Suppressor macrophage treated with lipopolysaccharide for 4 hours (primary cell): ENCODE measurements around the gene KIF26A.

Experiments used
- DNase-seq: peaks from one replicate; pipeline ENCODE4 v3.0.0-alpha.2; 2020

Gene KIF26A

GRCh38 chr14:104161602-104162367 lies 23.4 kb downstream of the KIF26A start:
- no peak for DNase-seq

- DNase-seq = no peak
Observed at GRCh38 chr14:104162495-104162894, 24.1 kb downstream of the KIF26A start.

GRCh38 chr14:104163541-104163940 lies 25.2 kb downstream of the KIF26A start:
- no peak for DNase-seq

GRCh38 chr14:104164041-104164440 lies 25.7 kb downstream of the KIF26A start:
- DNase-seq = no peak

GRCh38 chr14:104164512-104164911 lies 26.1 kb downstream of the KIF26A start:
- no peak for DNase-seq

GRCh38 chr14:104166698-104167097 lies 28.3 kb downstream of the KIF26A start:
- DNase-seq = no peak

GRCh38 chr14:104168603-104169002 lies 30.2 kb downstream of the KIF26A start:
- no peak for DNase-seq

GRCh38 chr14:104169005-104169698 lies 30.8 kb downstream of the KIF26A start:
- DNase-seq = no peak

- no peak for DNase-seq
Observed at GRCh38 chr14:104169699-104170479, 31.5 kb downstream of the KIF26A start.

- DNase-seq = no peak
Observed at GRCh38 chr14:104171029-104171697, 32.8 kb downstream of the KIF26A start.

GRCh38 chr14:104171895-104172294 lies 33.5 kb downstream of the KIF26A start:
- DNase-seq = no peak

GRCh38 chr14:104172349-104172748 lies 34.0 kb downstream of the KIF26A start:
- DNase-seq = no peak

- DNase-seq = no peak
Observed at GRCh38 chr14:104172880-104173279, 34.5 kb downstream of the KIF26A start.

- DNase-seq = no peak
Observed at GRCh38 chr14:104174051-104174450, 35.7 kb downstream of the KIF26A start.

- DNase-seq = no peak
Observed at GRCh38 chr14:104175041-104175440, 36.7 kb downstream of the KIF26A start.

GRCh38 chr14:104175811-104176210 lies 37.4 kb downstream of the KIF26A start:
- DNase-seq = no peak

GRCh38 chr14:104176611-104177010 lies 38.2 kb downstream of the KIF26A start:
- DNase-seq = no peak

GRCh38 chr14:104177411-104177810 lies 39.0 kb downstream of the KIF26A start:
- DNase-seq = no peak

- DNase-seq = no peak
Observed at GRCh38 chr14:104178279-104178678, 39.9 kb downstream of the KIF26A start.

GRCh38 chr14:104179126-104179525 lies 40.7 kb downstream of the KIF26A start:
- no peak for DNase-seq

- no peak for DNase-seq
Observed at GRCh38 chr14:104179564-104180129, 41.3 kb downstream of the KIF26A start.

GRCh38 chr14:104180561-104181165 lies 42.3 kb downstream of the KIF26A start:
- DNase-seq = no peak
